BJ (cell line): Measurements from ENCODE around the gene KRTAP11-1. TPM values are rescaled to one million over a fixed set of nuclear protein-coding genes. Genes with fewer than 3 reads are reported as not detected.

Experiments
- CTCF ChIA-PET: fragments of 350-600 bp; formaldehyde crosslinking; extraction: SDS; loops from one replicate; lab custom pipeline; 2021; ENCODE audit warnings: antibody characterized with exemption, inconsistent platforms; lab: Yijun Ruan, JAX
- POLR2A ChIA-PET: fragments of 300-600 bp; sonication (Branson Sonifier 250); formaldehyde crosslinking; extraction: SDS; loops from one replicate; lab custom pipeline; 2021; ENCODE audit warnings: antibody characterized with exemption; lab: Charles Lee
- DNase-seq: peaks from one replicate; pipeline ENCODE4 v3.0.0-alpha.2; 2011; ENCODE audit warnings: low read depth
- H3K27me3 ChIP-seq: 2 replicates; pipeline ENCODE4 v1.6.0; 2011; ENCODE audit warnings: low read length; ENCODE audit not compliant: control insufficient read depth, insufficient read depth
- H3K36me3 ChIP-seq: 2 replicates; pipeline ENCODE4 v1.5.1; 2011; ENCODE audit warnings: low read length; ENCODE audit not compliant: control insufficient read depth, insufficient read depth
- H3K4me3 ChIP-seq: 2 replicates; pipeline ENCODE4 v1.5.1; 2011; ENCODE audit warnings: low read depth, mild to moderate bottlenecking, control low read depth, low read length
- polyA minus RNA-seq: library from RNA; depleted of rRNA, polyadenylated mRNA; stranded (reverse); fragments of >200 nt; gene quantifications from 2 replicates; pipeline ENCODE4 v1.2.3, GENCODE V29; 2011; rRNA and poly(A)+ RNA removed
- polyA plus RNA-seq: library from polyadenylated mRNA; depleted of rRNA; stranded (reverse); fragments of >200 nt; gene quantifications from 2 replicates; pipeline ENCODE4 v1.2.3, GENCODE V29; 2011; rRNA removed
- TF ChIP-seq, protein P1 (sequence below): IDR thresholded peaks from 2 replicates; pipeline ENCODE4 v1.5.1; 2011; ENCODE audit warnings: low read depth, mild to moderate bottlenecking, control low read depth, inconsistent platforms, low read length, moderate library complexity; ENCODE audit not compliant: insufficient read depth

KRTAP11-1 gene, protein sequence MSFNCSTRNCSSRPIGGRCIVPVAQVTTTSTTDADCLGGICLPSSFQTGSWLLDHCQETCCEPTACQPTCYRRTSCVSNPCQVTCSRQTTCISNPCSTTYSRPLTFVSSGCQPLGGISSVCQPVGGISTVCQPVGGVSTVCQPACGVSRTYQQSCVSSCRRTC
- not detected in 2 replicates for polyA plus RNA-seq
- polyA minus RNA-seq = not detected in 2 replicates

DNA sequence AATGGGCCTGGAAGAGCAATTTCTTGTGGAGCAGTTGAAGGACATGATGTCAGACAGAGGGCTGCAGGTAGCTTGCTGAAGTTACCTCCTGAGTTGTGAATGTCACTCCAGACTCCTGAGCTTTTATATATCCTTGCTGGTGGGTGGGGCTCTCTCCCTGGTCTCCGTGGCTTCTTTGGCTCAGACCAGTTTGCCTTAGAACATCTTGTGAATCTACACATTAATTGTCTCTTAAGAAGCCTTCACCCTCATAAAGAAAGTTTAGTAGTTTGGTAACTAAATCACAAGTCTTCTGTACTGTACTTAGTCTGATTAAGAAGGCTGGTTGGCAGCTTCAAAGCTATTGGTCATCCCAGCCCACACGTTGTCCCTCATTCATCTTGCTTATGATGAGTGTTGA, at the start of gene KRTAP11-1:
TSS of gene KRTAP11-1 (minus strand) at position 101 of the 400 bp plus-strand sequence. CDS start at position 45, 56 bp downstream.
- TF ChIP-seq, protein P1, sequence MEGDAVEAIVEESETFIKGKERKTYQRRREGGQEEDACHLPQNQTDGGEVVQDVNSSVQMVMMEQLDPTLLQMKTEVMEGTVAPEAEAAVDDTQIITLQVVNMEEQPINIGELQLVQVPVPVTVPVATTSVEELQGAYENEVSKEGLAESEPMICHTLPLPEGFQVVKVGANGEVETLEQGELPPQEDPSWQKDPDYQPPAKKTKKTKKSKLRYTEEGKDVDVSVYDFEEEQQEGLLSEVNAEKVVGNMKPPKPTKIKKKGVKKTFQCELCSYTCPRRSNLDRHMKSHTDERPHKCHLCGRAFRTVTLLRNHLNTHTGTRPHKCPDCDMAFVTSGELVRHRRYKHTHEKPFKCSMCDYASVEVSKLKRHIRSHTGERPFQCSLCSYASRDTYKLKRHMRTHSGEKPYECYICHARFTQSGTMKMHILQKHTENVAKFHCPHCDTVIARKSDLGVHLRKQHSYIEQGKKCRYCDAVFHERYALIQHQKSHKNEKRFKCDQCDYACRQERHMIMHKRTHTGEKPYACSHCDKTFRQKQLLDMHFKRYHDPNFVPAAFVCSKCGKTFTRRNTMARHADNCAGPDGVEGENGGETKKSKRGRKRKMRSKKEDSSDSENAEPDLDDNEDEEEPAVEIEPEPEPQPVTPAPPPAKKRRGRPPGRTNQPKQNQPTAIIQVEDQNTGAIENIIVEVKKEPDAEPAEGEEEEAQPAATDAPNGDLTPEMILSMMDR = no peak

DNA sequence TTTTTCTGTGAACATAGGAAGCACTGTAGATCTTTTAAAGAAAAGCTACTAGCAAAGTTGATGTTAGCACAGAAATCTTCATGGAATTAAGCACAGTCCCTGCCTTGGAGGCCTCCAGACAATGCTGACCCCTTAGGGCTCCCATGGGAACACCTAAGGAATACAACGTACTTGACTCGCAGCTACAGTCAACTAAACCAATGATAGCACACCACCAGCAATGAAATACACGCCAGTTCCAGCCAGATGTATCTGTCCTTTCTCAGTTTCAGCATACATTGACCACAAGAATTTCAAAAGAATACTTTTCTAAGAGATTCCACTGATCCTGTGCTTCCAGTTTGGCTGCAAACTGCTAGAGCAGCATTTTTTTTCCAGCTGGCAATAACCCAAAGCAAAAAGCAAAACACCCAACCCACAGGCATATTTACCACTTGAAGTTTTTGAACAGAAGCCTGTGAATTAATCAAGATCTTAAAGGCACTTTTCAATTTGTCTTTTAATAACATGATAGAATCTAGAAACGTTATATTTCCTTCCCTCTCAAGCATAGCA, 42.8 kb upstream of the KRTAP11-1 start:
- ChIA-PET CTCF (no interaction called here), POLR2A (no interaction called here)
- no peaks in the 10 kb centered on the region for H3K36me3 ChIP-seq
- DNase-seq = no peak
- H3K27me3 ChIP-seq = no peaks in the 10 kb centered on the region
- TF ChIP-seq, protein P1 = no peak
- no peak overlapping the region for H3K4me3 ChIP-seq

More for the DNA sequence above, at the start of gene KRTAP11-1:
- POLR2A ChIA-PET = no interaction called here
- CTCF ChIA-PET = no interaction called here
- no peak for DNase-seq
- no peaks in the 10 kb centered on the region for H3K27me3 ChIP-seq
- H3K36me3 ChIP-seq = no peaks in the 10 kb centered on the region
- no peak within 1 kb of the TSS for H3K4me3 ChIP-seq

DNA sequence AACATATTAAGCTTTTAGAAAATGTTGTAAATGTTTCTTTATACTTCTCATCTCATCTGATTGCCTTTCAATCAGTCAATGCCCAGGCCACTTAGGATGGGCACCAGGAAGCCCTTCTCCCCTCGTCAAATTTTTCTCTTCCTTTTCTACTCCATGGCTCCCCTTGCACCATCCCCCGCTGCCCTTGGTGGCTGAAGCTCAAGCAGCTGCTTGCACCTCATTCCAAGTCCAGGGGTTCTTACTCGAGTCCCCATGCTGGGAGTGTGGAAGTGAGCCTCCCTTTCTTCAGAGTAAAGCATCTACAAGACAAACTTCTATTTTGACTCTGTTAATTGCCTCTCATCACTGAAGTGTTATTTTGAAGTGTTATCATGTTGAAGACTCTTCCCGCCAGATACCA, 39.7 kb upstream of the KRTAP11-1 start:
- Histone ChIP-seq H3K36me3 (no peaks in the 10 kb centered on the region), H3K4me3 (no peak overlapping the region), H3K27me3 (no peaks in the 10 kb centered on the region)
- DNase-seq = no peak
- CTCF ChIA-PET = no interaction called here
- POLR2A ChIA-PET = no interaction called here
- TF ChIP-seq, protein P1 = no peak

DNA sequence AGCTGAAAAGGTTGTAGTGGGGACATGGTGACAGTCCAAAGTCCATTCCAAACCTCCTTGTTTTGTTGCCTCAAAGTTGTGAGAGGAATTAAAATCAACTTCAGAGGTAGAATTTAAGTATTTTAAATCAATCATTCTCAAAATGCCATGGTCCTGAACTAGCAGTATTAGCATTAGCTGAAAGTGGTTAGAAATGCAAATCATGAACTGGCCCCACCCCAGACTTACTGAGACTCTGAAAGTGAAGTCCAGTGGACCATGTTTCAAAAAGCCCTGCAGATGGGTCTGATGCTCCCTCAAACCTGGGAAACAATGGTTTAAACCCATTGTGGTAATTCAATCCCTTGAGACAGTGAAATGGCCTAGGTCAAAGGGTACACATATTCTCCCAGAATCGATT, 36.2 kb upstream of the KRTAP11-1 start:
- no peak overlapping the region for H3K4me3 ChIP-seq
- H3K36me3 ChIP-seq = no peaks in the 10 kb centered on the region
- TF ChIP-seq, protein P1 = no peak
- ChIA-PET CTCF (no interaction called here), POLR2A (no interaction called here)
- DNase-seq = no peak
- no peaks in the 10 kb centered on the region for H3K27me3 ChIP-seq

DNA sequence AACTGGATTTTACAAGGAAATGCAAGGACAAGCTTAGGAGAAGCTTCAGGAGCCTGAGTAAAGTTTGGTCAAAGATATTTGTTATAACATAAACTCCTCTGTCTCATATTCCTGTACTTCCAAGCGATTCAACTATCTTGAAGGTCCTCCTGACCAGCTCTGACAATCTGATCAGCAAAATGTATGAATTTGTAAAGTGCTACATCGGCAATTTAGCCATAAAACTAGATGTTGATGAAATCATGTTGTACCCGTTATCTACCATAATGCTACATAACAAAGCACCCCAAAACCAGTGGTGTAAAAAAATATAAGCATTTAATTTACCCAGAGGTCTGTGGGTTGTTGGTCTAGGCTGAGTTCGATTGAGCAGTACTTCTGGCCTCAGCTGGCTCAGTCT, 19.5 kb upstream of the KRTAP11-1 start:
- ChIA-PET POLR2A (no interaction called here), CTCF (no interaction called here)
- DNase-seq = no peak
- Histone ChIP-seq H3K36me3 (no peaks in the 10 kb centered on the region), H3K4me3 (no peak overlapping the region), H3K27me3 (no peaks in the 10 kb centered on the region)
- TF ChIP-seq, protein P1 = no peak
